ENCODE results near the gene NPAS2. TPM values are rescaled to one million over a fixed set of nuclear protein-coding genes. Genes with fewer than 3 reads are reported as not detected.

NPAS2 gene
- total RNA-seq, 1 donor from 2014 or later = 8.3 TPM

GRCh38 chr2:100990166-100990565 is 170.2 kb downstream of the NPAS2 start:
- DNase-seq = no peak

- DNase-seq = no peak
These were observed 170.9 kb downstream of the NPAS2 start for GRCh38 chr2:100990650-100991403.

GRCh38 chr2:100991404-100991773 is 171.4 kb downstream of the NPAS2 start:
- DNase-seq = no peak

GRCh38 chr2:100992262-100992661 is 172.3 kb downstream of the NPAS2 start:
- DNase-seq = no peak

GRCh38 chr2:100993294-100993693 is 173.4 kb downstream of the NPAS2 start:
- DNase-seq = no peak

GRCh38 chr2:100995309-100996075 is 175.6 kb downstream of the NPAS2 start:
- no peak for DNase-seq

GRCh38 chr2:100997509-100998234 is 177.7 kb downstream of the NPAS2 start:
- no peak for DNase-seq

- no peak for DNase-seq
These were observed 178.3 kb downstream of the NPAS2 start for GRCh38 chr2:100998235-100998573.

GRCh38 chr2:100999995-101000394 is 180.1 kb downstream of the NPAS2 start:
- DNase-seq = no peak

- peak; percentile 98 for DNase-seq
These were observed 182.0 kb downstream of the NPAS2 start, which contains the start of gene RPL31 for GRCh38 chr2:101001691-101002561. Gene RPL31 (plus strand): TSS chr2:101002289. CDS start chr2:101002702, 413 bp downstream.

- peak; percentile 32 for DNase-seq
These were observed 182.8 kb downstream of the NPAS2 start for GRCh38 chr2:101002562-101003277.

GRCh38 chr2:101003278-101003775 is 183.4 kb downstream of the NPAS2 start:
- DNase-seq = peak; percentile 28

- DNase-seq = no peak
These were observed 184.8 kb downstream of the NPAS2 start for GRCh38 chr2:101004620-101005325.

GRCh38 chr2:101006065-101006715 is 186.3 kb downstream of the NPAS2 start:
- DNase-seq = no peak

GRCh38 chr2:101007415-101008345 is 187.7 kb downstream of the NPAS2 start:
- no peak for DNase-seq

GRCh38 chr2:101011152-101011551 is 191.2 kb downstream of the NPAS2 start:
- DNase-seq = no peak

GRCh38 chr2:101012054-101012705 is 192.2 kb downstream of the NPAS2 start:
- DNase-seq = no peak

GRCh38 chr2:101012706-101013181 is 192.8 kb downstream of the NPAS2 start:
- peak; percentile 68 for DNase-seq

Measured in dermis blood vessel endothelial cell (primary cell).